PC-9 (cell line): ENCODE measurements around the gene SPIN3. TPM values are rescaled to one million over a fixed set of nuclear protein-coding genes. Genes with fewer than 3 reads are reported as not detected.

Source experiments
- BruUV-seq: library from RNA; stranded (reverse); fragments of 400-500 nt; replicated peaks from 2 replicates; lab custom pipeline; 2021; lab: Mats Ljungman, UMichigan
- CTCF ChIA-PET: fragments of 300-600 bp; sonication (Branson Sonifier 250); formaldehyde crosslinking; loops from one replicate; lab custom pipeline; 2022; ENCODE audit warnings: antibody characterized with exemption; lab: Charles Lee
- POLR2A ChIA-PET: fragments of 300-600 bp; sonication (Branson Sonifier 250); formaldehyde crosslinking; loops from one replicate; lab custom pipeline; 2022; ENCODE audit warnings: antibody characterized with exemption; ENCODE audit not compliant: unreplicated experiment; lab: Charles Lee
- DNase-seq, 2 experiments: peaks; one replicate each; pipeline versions ENCODE4 v3.0.0 to v3.0.0-alpha.2; 2015 to 2022; ENCODE audit warnings: mixed read lengths in 1 of 2
- H2AFZ ChIP-seq: fragments of 200-600 bp; sonication (generic); 2 replicates; pipeline ENCODE4 v1.8.1; 2017; ENCODE audit warnings: antibody characterized with exemption
- H3F3A ChIP-seq: fragments of 200-600 bp; sonication (generic); 2 replicates; pipeline ENCODE4 v1.8.1; 2017; ENCODE audit warnings: antibody characterized with exemption, mild to moderate bottlenecking, low read depth; ENCODE audit not compliant: insufficient read depth
- H3K27ac ChIP-seq: fragments of 200-600 bp; sonication (generic); 2 replicates; pipeline ENCODE4 v1.6.1; 2016; ENCODE audit warnings: mixed run types
- H3K27me3 ChIP-seq: fragments of 200-600 bp; sonication (generic); 2 replicates; pipeline ENCODE4 v1.6.1; 2016; ENCODE audit warnings: low read depth, mixed run types; ENCODE audit not compliant: insufficient read depth
- H3K36me3 ChIP-seq: fragments of 200-600 bp; sonication (generic); 2 replicates; pipeline ENCODE4 v1.6.1; 2016; ENCODE audit warnings: low read depth, mixed run types
- H3K4me1 ChIP-seq: fragments of 200-600 bp; sonication (generic); replicated peaks from 2 replicates; pipeline ENCODE4 v1.6.1; 2016; ENCODE audit warnings: mixed run types; ENCODE audit not compliant: insufficient read depth
- H3K4me2 ChIP-seq: fragments of 200-600 bp; sonication (generic); 2 replicates; pipeline ENCODE4 v1.6.1; 2017; ENCODE audit warnings: mixed run types
- H3K4me3 ChIP-seq: fragments of 200-600 bp; sonication (generic); 2 replicates; pipeline ENCODE4 v1.6.1; 2016; ENCODE audit warnings: mixed run types
- H3K79me2 ChIP-seq: fragments of 200-600 bp; sonication (generic); 2 replicates; pipeline ENCODE4 v1.6.1; 2017; ENCODE audit warnings: low read depth, mixed run types
- H3K9me2 ChIP-seq: fragments of 200-600 bp; sonication (generic); 2 replicates; pipeline ENCODE4 v1.8.1; 2017; ENCODE audit warnings: mild to moderate bottlenecking; ENCODE audit not compliant: insufficient read depth
- H3K9me3 ChIP-seq: fragments of 200-600 bp; sonication (generic); 2 replicates; pipeline ENCODE4 v1.8.1; 2016; ENCODE audit warnings: low read depth; ENCODE audit not compliant: insufficient read depth
- H4K20me1 ChIP-seq: fragments of 200-600 bp; sonication (generic); 2 replicates; pipeline ENCODE4 v1.8.1; 2017; ENCODE audit not compliant: insufficient read depth
- EZH2 ChIP-seq: fragments of 200-600 bp; sonication (generic); IDR thresholded peaks from 2 replicates; pipeline ENCODE4 v1.8.0; 2017; ENCODE audit warnings: antibody characterized with exemption, low read depth
- intact Hi-C: fragments of 100-400 bp; cut with micrococcal nuclease; formaldehyde crosslinking; loops from one replicate; pipeline ENCODE4 v1.10.0; 2022; ENCODE audit not compliant: unreplicated experiment
- total RNA-seq: library from RNA; stranded (reverse); gene quantifications from 2 replicates; pipeline ENCODE4 v1.2.3, GENCODE V29; 2021
- TF ChIP-seq, protein P1 (sequence below): fragments of 200-600 bp; sonication (generic); conservative IDR thresholded peaks from 2 replicates; pipeline ENCODE4 v1.6.1; 2017; ENCODE audit warnings: mixed run types, antibody characterized with exemption, mild to moderate bottlenecking, moderate library complexity

The SPIN3 gene
- total RNA-seq, 1 experiment from 2014 or later = 39.6 TPM

DNA sequence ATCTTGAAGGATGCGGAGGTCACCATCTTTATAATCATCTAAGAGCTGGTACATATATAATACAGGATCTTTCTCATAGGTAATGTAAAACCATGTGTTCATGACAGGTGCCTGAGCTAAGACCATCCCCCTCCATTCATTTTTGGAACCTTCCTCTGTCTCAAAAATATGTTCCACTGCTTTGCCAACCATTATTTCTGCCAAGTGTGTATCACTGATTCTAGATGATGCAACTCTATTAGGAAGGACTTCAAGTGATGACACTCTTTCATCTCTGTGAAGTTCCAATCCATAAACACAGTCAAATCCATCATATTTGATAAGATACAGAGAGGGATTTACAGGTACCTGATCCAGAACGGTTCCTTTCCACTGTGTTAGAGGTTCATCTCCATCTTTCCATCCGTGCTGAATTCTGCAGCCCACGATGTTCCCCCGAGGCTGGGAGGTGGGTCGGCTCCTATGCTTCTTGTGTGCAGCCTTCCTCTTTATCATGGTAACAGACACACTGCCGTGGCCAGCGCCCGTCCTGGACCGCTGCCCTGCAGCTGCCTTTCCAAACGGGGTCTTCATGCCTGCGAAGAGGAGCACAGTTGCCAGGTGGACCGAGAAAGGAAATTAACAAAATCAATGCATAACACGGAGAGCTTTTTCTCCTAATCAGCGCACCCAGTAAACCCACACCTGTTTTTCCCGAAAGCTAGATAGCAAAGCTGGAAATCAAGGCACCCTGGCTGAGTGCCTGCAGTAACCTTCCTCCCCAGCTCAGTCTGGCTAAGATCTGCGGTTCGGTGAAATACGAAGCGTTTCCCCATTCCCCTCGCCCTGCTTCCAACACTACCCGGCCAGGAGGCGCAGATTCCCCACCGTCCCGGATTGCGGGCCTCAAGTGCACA, 718 bp downstream of the SPIN3 start:
- no peak for DNase-seq
- POLR2A ChIA-PET = interaction anchor here (0.7 to 0.8 kb wide), 2 partner anchors 576 to 881 kb away, joined by 8 to 18 read pairs; no protein-coding TSS in a partner anchor

DNA sequence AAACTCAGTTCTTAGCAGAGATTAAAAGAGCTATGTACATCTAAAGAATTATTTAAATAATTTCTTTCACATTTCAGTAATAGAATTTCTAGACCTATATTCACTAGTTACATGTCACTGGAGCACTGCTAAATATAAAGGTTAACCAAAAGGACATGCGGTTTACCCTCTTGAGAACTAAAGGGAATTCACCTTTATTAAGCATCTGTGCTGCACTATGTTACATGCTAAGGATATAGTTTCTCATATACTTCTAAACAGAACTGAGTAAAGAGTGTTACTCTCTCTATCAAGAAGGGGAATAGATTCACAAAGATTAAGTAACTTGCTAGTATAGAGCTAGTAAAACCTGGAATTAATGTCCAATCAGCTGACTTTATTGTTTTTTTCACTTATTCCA, 7.6 kb downstream of the SPIN3 start:
- Histone ChIP-seq H3K27me3 (no peaks in the 10 kb centered on the region), H3K4me2 (no peak overlapping the region), H3K79me2 (no peaks in the 10 kb centered on the region), H4K20me1 (no peaks in the 10 kb centered on the region), H3K4me1 (no peaks in the 10 kb centered on the region), H2AFZ (no peak overlapping the region), H3K4me3 (no peak overlapping the region), H3K27ac (no peak overlapping the region), H3K9me3 (no peaks in the 10 kb centered on the region), H3F3A (no peaks in the 10 kb centered on the region), H3K36me3 (no peaks in the 10 kb centered on the region), H3K9me2 (no peaks in the 10 kb centered on the region)
- TF ChIP-seq, protein P1, sequence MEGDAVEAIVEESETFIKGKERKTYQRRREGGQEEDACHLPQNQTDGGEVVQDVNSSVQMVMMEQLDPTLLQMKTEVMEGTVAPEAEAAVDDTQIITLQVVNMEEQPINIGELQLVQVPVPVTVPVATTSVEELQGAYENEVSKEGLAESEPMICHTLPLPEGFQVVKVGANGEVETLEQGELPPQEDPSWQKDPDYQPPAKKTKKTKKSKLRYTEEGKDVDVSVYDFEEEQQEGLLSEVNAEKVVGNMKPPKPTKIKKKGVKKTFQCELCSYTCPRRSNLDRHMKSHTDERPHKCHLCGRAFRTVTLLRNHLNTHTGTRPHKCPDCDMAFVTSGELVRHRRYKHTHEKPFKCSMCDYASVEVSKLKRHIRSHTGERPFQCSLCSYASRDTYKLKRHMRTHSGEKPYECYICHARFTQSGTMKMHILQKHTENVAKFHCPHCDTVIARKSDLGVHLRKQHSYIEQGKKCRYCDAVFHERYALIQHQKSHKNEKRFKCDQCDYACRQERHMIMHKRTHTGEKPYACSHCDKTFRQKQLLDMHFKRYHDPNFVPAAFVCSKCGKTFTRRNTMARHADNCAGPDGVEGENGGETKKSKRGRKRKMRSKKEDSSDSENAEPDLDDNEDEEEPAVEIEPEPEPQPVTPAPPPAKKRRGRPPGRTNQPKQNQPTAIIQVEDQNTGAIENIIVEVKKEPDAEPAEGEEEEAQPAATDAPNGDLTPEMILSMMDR = no peak
- no peak for TF ChIP-seq EZH2
- DNase-seq = no peak
- intact Hi-C loops = no loop called here
- ChIA-PET POLR2A (no interaction called here), CTCF (no interaction called here)
- no TSS peak for BruUV-seq

More for the DNA sequence above, 718 bp downstream of the SPIN3 start:
- CTCF ChIA-PET = interaction anchor here (0.6 kb wide), 2 partner anchors 47 to 747 kb away, joined by 3 to 6 read pairs; no protein-coding TSS in a partner anchor
- Histone ChIP-seq H3K9me3 (no peaks in the 10 kb centered on the region), H3K79me2 (no peaks in the 10 kb centered on the region), H2AFZ (peak overlapping the region; percentile 98), H3F3A (no peaks in the 10 kb centered on the region), H3K27ac (no peak overlapping the region), H3K4me2 (peak overlapping the region; percentile 87), H3K4me1 (no peaks in the 10 kb centered on the region; the same call in 1 of the 2 replicates), H3K4me3 (peak overlapping the region; percentile 82), H4K20me1 (no peaks in the 10 kb centered on the region), H3K27me3 (no peaks in the 10 kb centered on the region), H3K9me2 (no peaks in the 10 kb centered on the region), H3K36me3 (no peaks in the 10 kb centered on the region)
- BruUV-seq = TSS peak; percentile 46
- intact Hi-C loops = loop anchor here (5.0 to 10.0 kb wide), 4 partner anchors 110 to 747 kb away; partner anchors contain the start of gene FAAH2
- TF ChIP-seq EZH2 = no peak
- TF ChIP-seq, protein P1 = no peak

DNA sequence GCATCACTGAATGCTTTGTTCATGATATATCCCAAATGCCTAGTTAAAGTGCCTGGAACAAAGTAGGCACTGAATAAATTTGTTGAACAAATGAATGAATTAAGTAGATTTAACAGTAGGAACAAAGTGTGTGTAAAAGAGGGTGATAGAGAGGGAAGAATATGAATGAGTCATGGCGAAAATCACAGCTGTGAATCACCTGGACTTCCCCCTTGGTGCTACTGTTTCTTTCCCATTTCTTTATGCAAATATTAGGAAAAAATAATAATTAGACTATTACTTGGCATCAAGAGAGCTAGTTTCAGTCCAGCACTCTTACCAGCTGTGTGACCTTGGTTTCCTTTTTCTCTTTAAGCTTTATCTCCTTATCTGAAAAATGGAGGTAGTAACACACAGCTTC, 9.2 kb downstream of the SPIN3 start:
- Histone ChIP-seq H3K9me2 (no peaks in the 10 kb centered on the region), H3F3A (no peaks in the 10 kb centered on the region), H3K27ac (no peak overlapping the region), H3K27me3 (no peaks in the 10 kb centered on the region), H3K4me2 (no peak overlapping the region), H3K79me2 (no peaks in the 10 kb centered on the region), H3K4me3 (no peak overlapping the region), H4K20me1 (no peaks in the 10 kb centered on the region), H3K36me3 (no peaks in the 10 kb centered on the region), H3K4me1 (no peaks in the 10 kb centered on the region), H2AFZ (no peak overlapping the region), H3K9me3 (no peaks in the 10 kb centered on the region)
- POLR2A ChIA-PET = interaction anchor here (0.5 kb wide), 1 partner anchor 520 kb away, joined by 5 read pairs; no protein-coding TSS in a partner anchor
- BruUV-seq = no TSS peak
- intact Hi-C loops = no loop called here
- DNase-seq = no peak
- CTCF ChIA-PET = no interaction called here
- TF ChIP-seq, protein P1 = no peak
- TF ChIP-seq EZH2 = no peak
